Neuron (in vitro differentiated cells): ENCODE measurements around the gene GAL3ST2.
A peak's percentile ranks its signal among the peaks of the same experiment; 100 is the strongest.
"Not testable (repeated sequence)": the region's sequence is repeated elsewhere in the genome, so short reads cannot be mapped to it uniquely, and the experiment has no call there.

Source experiments
- H2AFZ ChIP-seq: one replicate; pipeline ENCODE4 v1.6.1; 2013; ENCODE audit warnings: low read depth, mild to moderate bottlenecking, inconsistent platforms, low read length, moderate library complexity
- H3K27me3 ChIP-seq: one replicate; pipeline ENCODE4 v1.6.1; 2013; ENCODE audit warnings: low read length; ENCODE audit not compliant: insufficient read depth
- H3K36me3 ChIP-seq: one replicate; pipeline ENCODE4 v1.6.1; 2013; ENCODE audit warnings: low read length; ENCODE audit not compliant: insufficient read depth
- H3K4me1 ChIP-seq: one replicate; pipeline ENCODE4 v1.6.1; 2013; ENCODE audit warnings: low read length; ENCODE audit not compliant: insufficient read depth
- H3K4me3 ChIP-seq: 2 replicates; pipeline ENCODE4 v1.5.1; 2013; ENCODE audit warnings: mild to moderate bottlenecking, low read length, moderate library complexity
- H3K9me3 ChIP-seq: one replicate; pipeline ENCODE4 v1.6.1; 2013; ENCODE audit warnings: low read length

GAL3ST2 gene

DNA sequence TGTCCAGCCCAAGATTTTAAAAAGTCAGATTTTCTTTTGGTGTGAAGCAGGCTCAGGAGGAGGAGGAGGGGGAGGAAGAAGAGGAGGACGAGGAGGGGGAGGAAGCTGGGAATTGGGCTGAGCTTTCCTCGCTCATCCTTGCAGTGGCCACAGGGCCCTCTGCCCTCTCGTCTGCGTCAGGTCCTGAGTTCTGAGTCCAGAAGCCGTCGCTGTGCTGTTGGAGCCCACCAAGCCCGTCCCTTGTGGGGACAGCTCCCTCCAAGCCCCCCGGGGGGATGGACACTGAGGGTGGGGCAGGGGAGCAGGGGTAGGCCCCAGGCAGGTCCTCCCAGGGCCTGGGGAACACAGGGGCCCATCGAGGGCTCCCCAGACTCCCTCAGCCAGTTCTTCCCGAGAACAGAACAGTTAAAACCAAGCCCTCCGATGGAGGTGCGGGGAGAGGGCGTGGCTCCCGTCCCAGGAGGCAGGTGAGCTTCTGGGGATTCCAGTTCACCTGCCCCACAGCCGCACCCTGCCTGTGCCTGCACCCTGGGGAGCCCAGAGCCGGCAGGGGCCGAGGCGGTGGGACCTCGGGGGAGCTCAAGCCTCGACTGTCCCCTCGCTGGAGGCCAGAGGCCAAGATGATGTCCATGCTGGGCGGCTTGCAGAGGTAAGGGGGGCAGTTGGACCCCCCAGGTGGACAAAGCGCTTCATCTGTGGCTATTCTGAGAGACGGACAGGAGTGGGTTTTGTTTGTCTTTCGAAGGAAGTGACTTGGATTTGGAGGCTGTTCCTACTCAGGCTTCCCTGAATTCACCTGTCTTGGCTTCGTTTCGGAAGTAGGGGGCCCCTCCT, at the start of gene GAL3ST2:
Gene GAL3ST2 (plus strand): TSS at position 487 of the 834 bp plus-strand sequence. CDS start 134 bp downstream, at position 621.
- no peak within 1 kb of the TSS for H2AFZ ChIP-seq
- peaks cover 4% of the 10 kb centered on the region for H3K4me1 ChIP-seq
- H3K27me3 ChIP-seq: peaks cover 3% of the 10 kb centered on the region
- no peaks in the 10 kb centered on the region for H3K36me3 ChIP-seq
- H3K9me3 ChIP-seq: no peaks in the 10 kb centered on the region
- H3K4me3 ChIP-seq: no peak within 1 kb of the TSS

GRCh38 chr2:241728000-241728399, 48.6 kb upstream of the GAL3ST2 start:
- no peak overlapping the region for H3K4me3 ChIP-seq
- H3K27me3 ChIP-seq: no peaks in the 10 kb centered on the region
- H3K4me1 ChIP-seq: no peaks in the 10 kb centered on the region
- peaks cover 30% of the 10 kb centered on the region for H3K36me3 ChIP-seq
- H3K9me3 ChIP-seq: peaks cover 18% of the 10 kb centered on the region
- no peak overlapping the region for H2AFZ ChIP-seq

- Histone ChIP-seq H3K9me3 (peaks cover 12% of the 10 kb centered on the region), H3K4me3 (no peak overlapping the region), H3K4me1 (no peaks in the 10 kb centered on the region), H3K36me3 (peaks cover 24% of the 10 kb centered on the region), H2AFZ (no peak overlapping the region), H3K27me3 (no peaks in the 10 kb centered on the region)
Measured at GRCh38 chr2:241728627-241729026, 48.0 kb upstream of the GAL3ST2 start.

DNA sequence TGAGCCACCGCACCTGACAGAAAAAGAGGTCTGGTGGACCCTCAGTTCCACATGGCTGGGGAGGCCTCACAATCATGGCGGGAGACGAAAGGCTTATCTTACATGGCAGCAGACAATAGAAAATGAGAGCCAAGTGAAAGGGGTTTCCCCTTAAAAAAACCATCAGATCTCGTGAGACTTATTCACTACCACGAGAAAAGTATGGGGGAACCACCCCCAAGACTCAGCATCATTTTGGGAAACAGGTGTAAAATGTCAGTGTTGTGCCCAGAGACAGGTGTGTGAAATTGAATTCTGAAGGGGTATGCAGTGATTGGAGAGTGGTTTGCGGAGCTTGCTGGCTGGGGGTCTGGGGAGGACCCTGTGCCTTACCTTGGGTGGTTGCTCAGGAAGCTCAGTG, 46.8 kb upstream of the GAL3ST2 start:
- H3K36me3 ChIP-seq: peaks cover 12% of the 10 kb centered on the region
- peaks cover 2% of the 10 kb centered on the region for H3K9me3 ChIP-seq
- no peak overlapping the region for H2AFZ ChIP-seq
- H3K4me3 ChIP-seq: no peak overlapping the region
- H3K4me1 ChIP-seq: no peaks in the 10 kb centered on the region
- H3K27me3 ChIP-seq: no peaks in the 10 kb centered on the region

- H3K4me1 ChIP-seq: no peaks in the 10 kb centered on the region
- no peak overlapping the region for H3K4me3 ChIP-seq
- peaks cover 6% of the 10 kb centered on the region for H3K36me3 ChIP-seq
- H2AFZ ChIP-seq: no peak overlapping the region
- no peaks in the 10 kb centered on the region for H3K27me3 ChIP-seq
- H3K9me3 ChIP-seq: no peaks in the 10 kb centered on the region
Measured at GRCh38 chr2:241730671-241731293, 45.8 kb upstream of the GAL3ST2 start.

DNA sequence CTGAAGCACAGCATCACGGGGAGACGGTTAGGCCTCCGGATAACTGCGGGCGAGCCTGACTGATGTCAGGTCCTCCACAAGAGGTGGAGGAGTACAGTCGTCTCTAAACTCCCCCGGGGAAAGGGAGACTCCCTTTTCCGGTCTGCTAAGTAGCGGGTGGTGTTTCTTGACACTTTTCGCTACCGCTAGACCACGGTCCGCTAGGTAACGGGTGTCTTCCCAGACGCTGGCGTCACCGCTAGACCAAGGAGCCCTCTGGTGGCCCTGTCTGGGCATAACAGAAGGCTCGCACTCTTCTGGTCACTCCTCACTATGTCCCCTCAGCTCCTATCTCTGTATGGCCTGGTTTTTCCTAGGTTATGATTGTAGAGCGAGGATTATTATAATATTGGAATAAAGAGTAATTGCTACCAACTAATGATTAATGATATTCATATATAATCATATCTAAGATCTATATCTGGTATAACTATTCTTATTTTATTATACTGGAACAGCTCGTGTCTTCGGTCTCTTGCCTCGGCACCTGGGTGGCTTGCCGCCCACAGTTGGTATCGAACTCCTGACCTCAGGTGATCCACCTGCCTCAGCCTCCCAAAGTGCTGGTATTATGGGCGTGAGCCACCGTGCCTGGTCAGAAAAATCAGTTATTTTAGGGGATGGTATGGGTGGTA, 44.0 kb upstream of the GAL3ST2 start:
- H2AFZ ChIP-seq, H3K9me3 ChIP-seq, H3K4me1 ChIP-seq, H3K4me3 ChIP-seq, H3K36me3 ChIP-seq, H3K27me3 ChIP-seq: not testable (repeated sequence)

GRCh38 chr2:241733391-241734207, 43.0 kb upstream of the GAL3ST2 start:
- no peaks in the 10 kb centered on the region for H3K36me3 ChIP-seq
- no peaks in the 10 kb centered on the region for H3K4me1 ChIP-seq
- H3K27me3 ChIP-seq: no peaks in the 10 kb centered on the region
- no peaks in the 10 kb centered on the region for H3K9me3 ChIP-seq
- H3K4me3 ChIP-seq: peak overlapping the region; percentile 70
- H2AFZ ChIP-seq: peak overlapping the region; percentile 88

DNA sequence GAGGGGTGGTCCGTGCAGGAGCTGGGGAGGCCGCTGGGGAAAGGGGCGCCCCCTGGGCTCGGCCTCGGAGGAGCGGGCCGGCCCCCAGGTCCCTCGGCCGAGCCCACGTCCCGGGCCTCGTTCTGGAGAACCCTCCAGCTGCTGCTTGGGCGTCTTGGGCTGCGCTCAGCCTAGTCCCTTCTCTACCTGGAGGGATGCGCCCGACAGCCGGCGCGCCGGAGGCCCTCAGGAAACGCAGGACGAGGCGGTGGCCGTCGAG, 42.5 kb upstream of the GAL3ST2 start:
- H3K4me3 ChIP-seq: peak overlapping the region; percentile 70
- H3K4me1 ChIP-seq: no peaks in the 10 kb centered on the region
- no peaks in the 10 kb centered on the region for H3K9me3 ChIP-seq
- H2AFZ ChIP-seq: peak overlapping the region; percentile 88
- no peaks in the 10 kb centered on the region for H3K27me3 ChIP-seq
- H3K36me3 ChIP-seq: no peaks in the 10 kb centered on the region

DNA sequence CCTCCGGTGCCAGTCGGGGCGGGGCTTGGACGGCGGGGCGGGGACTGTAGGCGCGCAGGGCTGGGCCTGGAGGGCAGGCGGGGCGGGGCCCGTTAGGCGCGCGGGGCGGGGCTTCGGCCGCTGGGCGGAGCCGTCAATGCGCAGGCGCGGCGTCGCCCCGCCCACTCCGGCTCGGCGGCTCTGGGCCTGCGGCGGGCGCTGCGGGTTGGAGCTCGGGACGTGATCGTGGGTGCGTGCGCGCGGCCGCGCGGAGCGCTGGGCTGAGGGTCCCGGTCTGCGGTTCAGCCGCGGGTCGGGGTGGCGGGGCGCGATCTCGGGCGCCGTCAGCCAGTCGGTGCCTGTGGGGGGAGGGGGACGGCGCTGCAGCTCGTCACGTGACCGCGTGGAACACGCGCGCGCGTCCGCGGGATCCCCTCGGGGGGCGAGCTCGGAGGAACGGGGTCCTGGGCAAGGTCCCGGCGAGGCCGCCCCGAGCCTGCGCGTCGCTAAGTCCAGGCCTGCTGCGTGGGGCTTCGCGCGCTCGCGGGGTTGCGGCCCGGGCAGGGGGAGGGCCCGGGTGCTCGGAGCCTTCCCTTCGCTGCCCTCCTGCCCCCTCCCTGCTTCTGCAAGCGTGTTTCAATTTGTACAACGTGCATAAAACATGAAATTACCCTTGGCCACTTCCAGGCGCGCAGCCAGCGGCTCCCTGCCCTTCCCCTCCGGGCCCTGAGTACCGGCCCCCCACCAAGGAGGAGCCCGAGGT, 42.0 kb upstream of the GAL3ST2 start, which contains the start of gene D2HGDH:
Gene D2HGDH (plus strand): TSS at position 164 of the 742 bp plus-strand sequence. CDS start 595 bp downstream, outside the sequence.
- H3K4me1 ChIP-seq: no peaks in the 10 kb centered on the region
- peak within 1 kb of the TSS; percentile 70 for H3K4me3 ChIP-seq
- no peaks in the 10 kb centered on the region for H3K9me3 ChIP-seq
- H3K36me3 ChIP-seq: no peaks in the 10 kb centered on the region
- peak within 1 kb of the TSS; percentile 88 for H2AFZ ChIP-seq
- H3K27me3 ChIP-seq: no peaks in the 10 kb centered on the region

GRCh38 chr2:241736111-241736510, 40.5 kb upstream of the GAL3ST2 start:
- Histone ChIP-seq H3K4me1 (no peaks in the 10 kb centered on the region), H3K27me3 (no peaks in the 10 kb centered on the region), H3K4me3 (no peak overlapping the region)

DNA sequence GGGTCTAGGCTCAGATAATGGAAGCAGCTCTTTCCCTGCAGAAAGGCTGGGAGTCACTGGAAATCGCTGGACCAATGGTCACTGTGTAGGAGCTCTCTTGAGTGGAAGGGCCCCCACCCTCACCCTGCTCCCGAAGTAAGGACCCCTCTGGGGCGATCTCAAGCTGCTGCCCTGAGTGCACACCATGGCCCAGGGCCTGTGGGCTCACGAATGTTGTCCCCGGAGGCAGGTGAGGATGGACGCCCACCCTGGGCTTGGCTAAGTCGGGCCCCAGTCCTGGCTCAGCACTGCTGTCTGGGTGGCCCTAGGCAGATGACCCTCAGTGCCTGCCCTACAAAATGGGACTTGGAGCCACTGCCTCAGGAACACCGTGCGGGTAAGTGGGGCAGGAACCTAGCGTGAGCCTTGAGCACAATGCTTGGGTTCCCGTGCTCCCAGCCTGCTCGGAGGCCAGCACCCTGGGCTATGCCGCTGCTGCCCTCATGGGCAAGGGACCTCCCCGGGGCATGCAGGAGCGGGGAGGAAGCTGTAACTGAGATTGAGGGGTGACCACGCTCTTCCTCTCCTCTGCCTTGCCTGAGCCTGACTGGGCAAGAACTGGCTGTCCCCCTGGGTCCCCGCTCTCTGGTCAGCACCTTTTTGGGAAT, 38.5 kb upstream of the GAL3ST2 start:
- no peaks in the 10 kb centered on the region for H3K4me1 ChIP-seq
- no peak overlapping the region for H3K4me3 ChIP-seq
- H3K36me3 ChIP-seq: no peaks in the 10 kb centered on the region
- H3K9me3 ChIP-seq: no peaks in the 10 kb centered on the region
- no peaks in the 10 kb centered on the region for H3K27me3 ChIP-seq
- H2AFZ ChIP-seq: no peak overlapping the region

More at GRCh38 chr2:241736111-241736510, 40.5 kb upstream of the GAL3ST2 start:
- Histone ChIP-seq H3K9me3 (no peaks in the 10 kb centered on the region), H3K36me3 (no peaks in the 10 kb centered on the region), H2AFZ (no peak overlapping the region)

GRCh38 chr2:241739177-241739576, 37.4 kb upstream of the GAL3ST2 start:
- H2AFZ ChIP-seq: no peak overlapping the region
- no peaks in the 10 kb centered on the region for H3K4me1 ChIP-seq

More at GRCh38 chr2:241739177-241739576, 37.4 kb upstream of the GAL3ST2 start:
- Histone ChIP-seq H3K36me3 (peaks cover 10% of the 10 kb centered on the region), H3K9me3 (no peaks in the 10 kb centered on the region), H3K4me3 (no peak overlapping the region), H3K27me3 (no peaks in the 10 kb centered on the region)
